ENCODE data around the gene TSPAN12. TPM values are rescaled to one million over a fixed set of nuclear protein-coding genes. Genes with fewer than 3 reads are reported as not detected.

TSPAN12 gene
- total RNA-seq, 1 experiment from 2014 or later: 8.7 TPM

- Histone ChIP-seq H3K23ac (ENCODE audit: insufficient read length, low read depth, low read length) (no peak overlapping the region), H2AK5ac (ENCODE audit: insufficient read length, low read length) (no peak overlapping the region), H3K9ac (ENCODE audit: extremely low read depth, insufficient read length, low read length) (no peak overlapping the region), H3K79me2 (ENCODE audit: insufficient read depth, low read length) (no peaks in the 10 kb centered on the region), H3K27ac (ENCODE audit: insufficient read length, low read depth, low read length) (no peak overlapping the region), H4K5ac (ENCODE audit: insufficient read length, low read depth, low read length) (no peak overlapping the region), H2AFZ (ENCODE audit: low read length) (no peak overlapping the region), H3K79me1 (ENCODE audit: insufficient read depth, low read depth, low read length, poor library complexity, severe bottlenecking) (no peaks in the 10 kb centered on the region), H3K4ac (ENCODE audit: low read depth, low read length) (no peak overlapping the region), H4K91ac (ENCODE audit: insufficient read length, low read depth, low read length) (no peak overlapping the region), H2BK12ac (ENCODE audit: insufficient read length, low read depth, low read length) (no peak overlapping the region), H2BK5ac (ENCODE audit: insufficient read length, low read length) (no peak overlapping the region), H3K4me1 (ENCODE audit: insufficient read depth, low read length) (no peaks in the 10 kb centered on the region), H3K23me2 (ENCODE audit: insufficient read length, low read depth, low read length, poor library complexity, severe bottlenecking) (no peaks in the 10 kb centered on the region), H2BK120ac (ENCODE audit: low read depth, low read length, poor library complexity, severe bottlenecking) (no peak overlapping the region), H3T11ph (ENCODE audit: low read length) (no peak overlapping the region), H4K8ac (replicated peaks; ENCODE audit: insufficient read length, low read depth, low read length) (no peak overlapping the region), H3K56ac (ENCODE audit: insufficient read length, low read depth, low read length) (no peak overlapping the region), H3K27me3 (ENCODE audit: insufficient read depth, low read length) (no peaks in the 10 kb centered on the region), H3K9me3 (ENCODE audit: control insufficient read depth, low read depth, low read length) (no peaks in the 10 kb centered on the region), H4K20me1 (ENCODE audit: control insufficient read depth, insufficient read depth, insufficient read length) (no peaks in the 10 kb centered on the region), H3K4me2 (ENCODE audit: insufficient read depth, insufficient read length, low read length) (no peak overlapping the region), H2BK20ac (ENCODE audit: low read depth, low read length, poor library complexity, severe bottlenecking) (no peak overlapping the region), H3K18ac (ENCODE audit: insufficient read length, low read depth, low read length) (no peak overlapping the region), H3K14ac (ENCODE audit: insufficient read depth, low read length) (no peak overlapping the region), H2BK15ac (ENCODE audit: low read depth, low read length) (no peak overlapping the region)
- TF ChIP-seq CTCF (conservative IDR thresholded peaks at IDR 0.05): no peak
- H3K27me3 Mint-ChIP-seq (ENCODE audit: low read depth): no peaks in the 10 kb centered on the region
- no peaks in the 10 kb centered on the region for H3K36me3 Mint-ChIP-seq (ENCODE audit: insufficient read depth in 1 of 3, low read depth in 3 of 3)
- WGBS (ENCODE audit: extremely low coverage, insufficient read length, low lambda C conversion rate): no CpG with 5 or more reads among the region's 3 CpGs
- H3K9me3 Mint-ChIP-seq: no peaks in the 10 kb centered on the region
- H3K4me1 Mint-ChIP-seq: peaks cover 0 to 4% of the 10 kb centered on the region in 2 experiments; a peak in 1 of 4 replicates
- DNase-seq: no peak
- no peak overlapping the region for H3K4me3 Mint-ChIP-seq
- H3K27ac Mint-ChIP-seq: no peak overlapping the region
Observed at GRCh38 chr7:120760851-120761250, 97.1 kb downstream of the TSPAN12 start.
